ENCODE measurements around the gene TUBB4A.

DNA sequence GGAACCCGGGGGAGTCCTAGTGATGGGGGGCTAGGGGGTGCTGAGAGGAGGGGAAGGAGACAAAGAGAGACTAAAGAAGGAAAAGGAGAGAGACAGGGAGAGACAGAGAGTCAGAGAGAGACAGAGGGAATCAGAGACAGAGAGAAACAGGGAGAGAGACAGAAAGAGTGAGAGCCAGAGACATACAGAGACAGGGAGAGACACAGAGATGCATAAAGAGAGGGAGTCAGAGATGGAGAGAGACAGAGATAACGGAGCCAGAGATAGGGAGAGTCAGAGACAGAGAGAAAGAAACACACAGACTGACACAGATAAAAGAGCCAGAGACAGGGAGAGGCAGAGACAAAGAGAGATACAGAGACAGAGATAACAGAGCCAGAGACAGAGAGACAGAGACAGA lies 27.2 kb upstream of the TUBB4A start:
- no peak for TF ChIP-seq GATA3 (IDR thresholded peaks at IDR 0.05; ENCODE audit: low read depth, low read length)
- TF ChIP-seq GATA2 (IDR thresholded peaks at IDR 0.05; ENCODE audit: low read depth, low read length) = no peak
